Caco-2 (cell line): Measurements from ENCODE around the gene HRK. TPM values are rescaled to one million over a fixed set of nuclear protein-coding genes. Genes with fewer than 3 reads are reported as not detected.

ENCODE experiments used
- Bru-seq: library from RNA; stranded (reverse); fragments of 400-500 nt; gene quantifications from one replicate; lab custom pipeline; 2021; lab: Mats Ljungman, UMichigan
- BruChase-seq, 2 experiments: library from RNA; stranded (reverse); fragments of 400-500 nt; gene quantifications; one replicate each; lab custom pipeline; 2021; lab: Mats Ljungman, UMichigan
- BruUV-seq: library from RNA; stranded (reverse); fragments of 400-500 nt; replicated peaks from 2 replicates; lab custom pipeline; 2021; lab: Mats Ljungman, UMichigan
- CTCF ChIA-PET: fragments of 300-600 bp; sonication (Branson Sonifier 250); formaldehyde crosslinking; loops from one replicate; lab custom pipeline; 2022; ENCODE audit warnings: antibody characterized with exemption; lab: Charles Lee
- POLR2A ChIA-PET: fragments of 300-600 bp; sonication (Branson Sonifier 250); formaldehyde crosslinking; loops from one replicate; lab custom pipeline; 2022; ENCODE audit warnings: antibody characterized with exemption; lab: Charles Lee
- DNase-seq, 2 experiments: peaks; one replicate each; pipeline versions ENCODE4 v3.0.0 to v3.0.0-alpha.2; 2020 to 2022
- H3K27me3 ChIP-seq: replicated peaks from 2 replicates; pipeline ENCODE4 v1.6.0; 2011; ENCODE audit warnings: low read length; ENCODE audit not compliant: control insufficient read depth, insufficient read depth
- H3K36me3 ChIP-seq: 2 replicates; pipeline ENCODE4 v1.5.1; 2011; ENCODE audit warnings: low read length; ENCODE audit not compliant: control insufficient read depth, insufficient read depth
- H3K4me1 ChIP-seq: fragments of 250-450 bp; sonication (Bioruptor Pico); 2 replicates; pipeline ENCODE4 v1.5.1; 2020; ENCODE audit warnings: mild to moderate bottlenecking
- H3K4me3 ChIP-seq: 2 replicates; pipeline ENCODE4 v1.5.1; 2011; ENCODE audit warnings: low read depth, mild to moderate bottlenecking, control low read depth, low read length
- H3K9me3 ChIP-seq: fragments of 250-450 bp; sonication (Bioruptor Pico); 2 replicates; pipeline ENCODE4 v1.5.1; 2020; ENCODE audit warnings: mild to moderate bottlenecking, moderate library complexity
- H3K27ac Mint-ChIP-seq: one replicate; pipeline ENCODE4 v1.8.0; 2022; ENCODE audit warnings: mixed read lengths; ENCODE audit not compliant: unreplicated experiment
- H3K27me3 Mint-ChIP-seq: one replicate; pipeline ENCODE4 v1.8.0; 2022; ENCODE audit warnings: mixed read lengths; ENCODE audit not compliant: insufficient read depth, unreplicated experiment
- H3K36me3 Mint-ChIP-seq: one replicate; pipeline ENCODE4 v1.8.0; 2022; ENCODE audit warnings: mild to moderate bottlenecking, mixed read lengths; ENCODE audit not compliant: insufficient read depth, unreplicated experiment
- H3K4me1 Mint-ChIP-seq: one replicate; pipeline ENCODE4 v1.8.0; 2022; ENCODE audit warnings: low read depth, mixed read lengths; ENCODE audit not compliant: unreplicated experiment
- H3K4me3 Mint-ChIP-seq: one replicate; pipeline ENCODE4 v1.8.0; 2022; ENCODE audit warnings: mild to moderate bottlenecking, moderate library complexity, mixed read lengths; ENCODE audit not compliant: unreplicated experiment
- H3K9me3 Mint-ChIP-seq: one replicate; pipeline ENCODE4 v1.8.0; 2022; ENCODE audit warnings: mixed read lengths; ENCODE audit not compliant: unreplicated experiment
- intact Hi-C: fragments of 100-400 bp; cut with micrococcal nuclease; formaldehyde crosslinking; loops from one replicate; pipeline ENCODE4 v1.10.0; 2022; ENCODE audit not compliant: unreplicated experiment
- long read RNA-seq: library from polyadenylated mRNA; stranded (forward); transcript quantifications from one replicate; pipeline ENCODE4 v2.0.0, GENCODE V29; 2022
- total RNA-seq: library from RNA; stranded (reverse); gene quantifications from 2 replicates; pipeline ENCODE4 v1.2.3, GENCODE V29; 2022
- TF ChIP-seq, protein P1 (sequence below), 2 experiments: fragments of 200-600 bp in 1 of 2; IDR thresholded peaks; 1 replicate in 1 of 2; 2 replicates in 1 of 2; pipeline versions ENCODE4 v1.5.1 to v1.8.0; 2011 to 2022; ENCODE audit warnings: antibody characterized with exemption in 1 of 2, control low read depth in 1 of 2, inconsistent platforms in 1 of 2, low read depth in 1 of 2, low read length in 1 of 2, mild to moderate bottlenecking in 1 of 2, moderate library complexity in 1 of 2; ENCODE audit not compliant: insufficient read depth in 1 of 2, severe bottlenecking in 1 of 2, unreplicated experiment in 1 of 2

The HRK gene
- total RNA-seq (0.61 and 1.3 TPM in 2 replicates), Bru-seq, nascent RNA (percentile 30 among the genes with signal in this experiment), BruChase-seq, experiment 1, labeled RNA remaining after a 2-hour chase (percentile 25 among the genes with signal in this experiment), BruChase-seq, experiment 2, labeled RNA remaining after a 6-hour chase (percentile 33 among the genes with signal in this experiment)
- long read RNA-seq, full-length matches to known transcripts = 3 of 3 reads
- long read RNA-seq, partial matches to known transcripts = 0 of 3 reads
- long read RNA-seq, other reads (novel, unspliced or antisense) = 0 of 3 reads

GRCh38 chr12:116881325-116881876 lies at the start of gene HRK:
TSS of gene HRK (minus strand) at chr12:116881441. CDS start at chr12:116881307, 134 bp downstream.
- Histone ChIP-seq H3K9me3 (no peaks in the 10 kb centered on the region), H3K4me1 (peaks cover 12% of the 10 kb centered on the region; the same call in 1 of the 2 replicates), H3K27me3 (peaks cover 11% of the 10 kb centered on the region), H3K36me3 (no peaks in the 10 kb centered on the region), H3K4me3 (peak within 1 kb of the TSS; percentile 37)
- Mint-ChIP-seq H3K9me3 (no peaks in the 10 kb centered on the region), H3K27me3 (peaks cover 32% of the 10 kb centered on the region), H3K4me3 (peak within 1 kb of the TSS; percentile 85), H3K27ac (peak within 1 kb of the TSS; percentile 34), H3K4me1 (peaks cover 21% of the 10 kb centered on the region), H3K36me3 (no peaks in the 10 kb centered on the region)
- ChIA-PET POLR2A (no interaction called here), CTCF (interaction anchor here (0.6 to 1.4 kb wide), 2 partner anchors 62 to 154 kb away, joined by 4 to 9 read pairs; no protein-coding TSS in a partner anchor)
- intact Hi-C loops = loop anchor here (1.0 to 10.0 kb wide), 3 partner anchors 74 to 177 kb away; partner anchors contain the start of genes RNFT2 and SPRING1
- DNase-seq = no peak
- no TSS peak for BruUV-seq
- TF ChIP-seq, protein P1, sequence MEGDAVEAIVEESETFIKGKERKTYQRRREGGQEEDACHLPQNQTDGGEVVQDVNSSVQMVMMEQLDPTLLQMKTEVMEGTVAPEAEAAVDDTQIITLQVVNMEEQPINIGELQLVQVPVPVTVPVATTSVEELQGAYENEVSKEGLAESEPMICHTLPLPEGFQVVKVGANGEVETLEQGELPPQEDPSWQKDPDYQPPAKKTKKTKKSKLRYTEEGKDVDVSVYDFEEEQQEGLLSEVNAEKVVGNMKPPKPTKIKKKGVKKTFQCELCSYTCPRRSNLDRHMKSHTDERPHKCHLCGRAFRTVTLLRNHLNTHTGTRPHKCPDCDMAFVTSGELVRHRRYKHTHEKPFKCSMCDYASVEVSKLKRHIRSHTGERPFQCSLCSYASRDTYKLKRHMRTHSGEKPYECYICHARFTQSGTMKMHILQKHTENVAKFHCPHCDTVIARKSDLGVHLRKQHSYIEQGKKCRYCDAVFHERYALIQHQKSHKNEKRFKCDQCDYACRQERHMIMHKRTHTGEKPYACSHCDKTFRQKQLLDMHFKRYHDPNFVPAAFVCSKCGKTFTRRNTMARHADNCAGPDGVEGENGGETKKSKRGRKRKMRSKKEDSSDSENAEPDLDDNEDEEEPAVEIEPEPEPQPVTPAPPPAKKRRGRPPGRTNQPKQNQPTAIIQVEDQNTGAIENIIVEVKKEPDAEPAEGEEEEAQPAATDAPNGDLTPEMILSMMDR (IDR thresholded peaks at IDR 0.05; ENCODE audit: insufficient read depth in 1 of 2, low read depth in 1 of 2, low read length in 1 of 2, severe bottlenecking in 1 of 2, unreplicated experiment in 1 of 2) = no peak

GRCh38 chr12:116929885-116930284 lies 48.6 kb upstream of the HRK start:
- TF ChIP-seq, protein P1 (IDR thresholded peaks at IDR 0.05; ENCODE audit: insufficient read depth in 1 of 2, low read depth in 1 of 2, low read length in 1 of 2, severe bottlenecking in 1 of 2, unreplicated experiment in 1 of 2) = no peak
- Histone ChIP-seq H3K9me3 (no peaks in the 10 kb centered on the region), H3K36me3 (no peaks in the 10 kb centered on the region), H3K4me1 (no peaks in the 10 kb centered on the region), H3K4me3 (no peak overlapping the region), H3K27me3 (no peaks in the 10 kb centered on the region)
- DNase-seq = no peak
- POLR2A ChIA-PET = no interaction called here
- H3K4me1 Mint-ChIP-seq = no peaks in the 10 kb centered on the region
- BruUV-seq = no TSS peak
- H3K9me3 Mint-ChIP-seq = no peaks in the 10 kb centered on the region
- no peaks in the 10 kb centered on the region for H3K27me3 Mint-ChIP-seq
- peaks cover 21% of the 10 kb centered on the region for H3K36me3 Mint-ChIP-seq
- H3K27ac Mint-ChIP-seq = no peak overlapping the region
- CTCF ChIA-PET = no interaction called here
- H3K4me3 Mint-ChIP-seq = no peak overlapping the region
- intact Hi-C loops = no loop called here

- Histone ChIP-seq H3K4me1 (peaks cover 7% of the 10 kb centered on the region; the same call in 1 of the 2 replicates), H3K4me3 (no peak overlapping the region), H3K27me3 (no peaks in the 10 kb centered on the region), H3K9me3 (no peaks in the 10 kb centered on the region), H3K36me3 (no peaks in the 10 kb centered on the region)
- Mint-ChIP-seq H3K4me1 (no peaks in the 10 kb centered on the region), H3K36me3 (peaks cover 21% of the 10 kb centered on the region), H3K4me3 (no peak overlapping the region), H3K9me3 (no peaks in the 10 kb centered on the region), H3K27ac (peak overlapping the region; percentile 24), H3K27me3 (no peaks in the 10 kb centered on the region)
- ChIA-PET CTCF (no interaction called here), POLR2A (no interaction called here)
- no peak for DNase-seq
- BruUV-seq = no TSS peak
- TF ChIP-seq, protein P1 (IDR thresholded peaks at IDR 0.05; ENCODE audit: insufficient read depth in 1 of 2, low read depth in 1 of 2, low read length in 1 of 2, severe bottlenecking in 1 of 2, unreplicated experiment in 1 of 2) = no peak
- intact Hi-C loops = no loop called here
Observed at GRCh38 chr12:116928504-116928903, 47.3 kb upstream of the HRK start.
